HepG2 (cell line): ENCODE measurements around the gene FAM78A. TPM values are rescaled to one million over a fixed set of nuclear protein-coding genes. Genes with fewer than 3 reads are reported as not detected.

ENCODE experiments used
- ARID5B ChIP-seq: IDR thresholded peaks from 2 replicates; pipeline ENCODE4 v1.4.0; 2020; ENCODE audit warnings: mild to moderate bottlenecking, missing genetic modification reagents
- ARNT2 ChIP-seq: sonication (generic); formaldehyde crosslinking; IDR thresholded peaks from 2 replicates; pipeline ENCODE4 v1.8.0; 2022; ENCODE audit warnings: mild to moderate bottlenecking, low read depth, missing genetic modification reagents, moderate library complexity
- BORCS8-MEF2B ChIP-seq: sonication (generic); formaldehyde crosslinking; IDR thresholded peaks from 2 replicates; pipeline ENCODE4 v1.8.0; 2022; ENCODE audit warnings: mild to moderate bottlenecking, missing genetic modification reagents
- EED ChIP-seq: sonication (generic); formaldehyde crosslinking; IDR thresholded peaks from 2 replicates; pipeline ENCODE4 v1.5.0; 2020; ENCODE audit warnings: mild to moderate bottlenecking, missing genetic modification reagents
- EZH2 ChIP-seq: conservative IDR thresholded peaks from 2 replicates; pipeline ENCODE4 v1.6.1; 2012; ENCODE audit warnings: mild to moderate bottlenecking, low read depth, low read length, moderate library complexity
- FOXK1 ChIP-seq: sonication (generic); formaldehyde crosslinking; IDR thresholded peaks from 2 replicates; pipeline ENCODE4 v1.4.0; 2020; ENCODE audit warnings: low read depth, missing genetic modification reagents, borderline replicate concordance
- HNF4A ChIP-seq: sonication (generic); formaldehyde crosslinking; IDR thresholded peaks from 2 replicates; pipeline ENCODE4 v1.4.0; 2020; ENCODE audit warnings: missing genetic modification reagents
- ISL2 ChIP-seq: sonication (generic); formaldehyde crosslinking; IDR thresholded peaks from 2 replicates; pipeline ENCODE4 v1.5.0; 2020; ENCODE audit warnings: missing genetic modification reagents
- RFX1 ChIP-seq: fragments of 450-650 bp; IDR thresholded peaks from 2 replicates; pipeline ENCODE4 v1.6.1; 2017
- SRF ChIP-seq: IDR thresholded peaks from 2 replicates; pipeline ENCODE4 v1.6.1; 2011; ENCODE audit warnings: mild to moderate bottlenecking, low read depth, low read length, moderate library complexity
- TAF1 ChIP-seq: sonication (generic); formaldehyde crosslinking; IDR thresholded peaks from 2 replicates; pipeline ENCODE4 v1.4.0; 2020; ENCODE audit warnings: missing genetic modification reagents
- ZBED4 ChIP-seq: sonication (generic); formaldehyde crosslinking; IDR thresholded peaks from 2 replicates; pipeline ENCODE4 v1.4.0; 2020; ENCODE audit warnings: missing genetic modification reagents, borderline replicate concordance
- ZNF574 ChIP-seq: sonication (generic); formaldehyde crosslinking; IDR thresholded peaks from 2 replicates; pipeline ENCODE4 v1.4.0; 2020; ENCODE audit warnings: missing genetic modification reagents
- ZNF713 ChIP-seq: sonication (generic); formaldehyde crosslinking; IDR thresholded peaks from 2 replicates; pipeline ENCODE4 v1.4.0; 2020; ENCODE audit warnings: mild to moderate bottlenecking, missing genetic modification reagents
- ZNF777 ChIP-seq: sonication (generic); formaldehyde crosslinking; IDR thresholded peaks from 2 replicates; pipeline ENCODE4 v1.4.0; 2020; ENCODE audit warnings: missing genetic modification reagents
- ZNF800 ChIP-seq: sonication (generic); formaldehyde crosslinking; IDR thresholded peaks from 2 replicates; pipeline ENCODE4 v1.4.0; 2020; ENCODE audit warnings: missing genetic modification reagents
- polyA plus RNA-seq, 8 experiments: library from polyadenylated mRNA; depleted of rRNA in 3 of 8; stranded (reverse) in 7 of 8; unstranded in 1 of 8; fragments of >200 nt; fragmentation: Illumina TruSeq in 4 of 8; extraction: Trizol in 4 of 8; gene quantifications; 2 replicates each; pipeline versions ENCODE4 v1.2.1 to v1.2.3, GENCODE V29; 2011 to 2016; ENCODE audit warnings: low read depth in 4 of 8, missing spikeins in 1 of 8, mixed read lengths in 1 of 8; ENCODE audit not compliant: insufficient read depth in 1 of 8
- total RNA-seq, 5 experiments: library from RNA; depleted of rRNA; stranded (reverse); fragments of >200 nt; fragmentation: Illumina TruSeq; extraction: Trizol; gene quantifications; 2 replicates each; pipeline ENCODE4 v1.2.3, GENCODE V29; 2016; ENCODE audit warnings: low read depth in 1 of 5

FAM78A gene
- total and polyA plus RNA-seq, 2 of the 13 experiments (the other 11 are each of a cell fraction or from before 2014, with no cell fraction given): 0.18 to 0.62 TPM

- TF ChIP-seq ZNF800 (CRISPR knock-in tag) (peak; percentile 82), FOXK1 (CRISPR knock-in tag) (no peak), ISL2 (CRISPR knock-in tag) (no peak), HNF4A (no peak), SRF (no peak), TAF1 (CRISPR knock-in tag) (no peak), ARNT2 (CRISPR knock-in tag) (peak; percentile 66; the same call in 1 of the 2 replicates), ARID5B (CRISPR knock-in tag) (no peak), ZNF574 (CRISPR knock-in tag) (0 out of 2 replicates have a peak, but pooled peaks have one; percentile 1), EED (no peak), ZNF777 (CRISPR knock-in tag) (peak; percentile 90), EZH2 (no peak), RFX1 (no peak), ZNF713 (CRISPR knock-in tag) (no peak), BORCS8-MEF2B (CRISPR knock-in tag) (no peak), ZBED4 (CRISPR knock-in tag) (no peak)
Observed at GRCh38 chr9:131277287-131277909, 1.1 kb upstream of the FAM78A start (continued).
